ENCODE results near the gene LYRM4.

LYRM4 gene

DNA sequence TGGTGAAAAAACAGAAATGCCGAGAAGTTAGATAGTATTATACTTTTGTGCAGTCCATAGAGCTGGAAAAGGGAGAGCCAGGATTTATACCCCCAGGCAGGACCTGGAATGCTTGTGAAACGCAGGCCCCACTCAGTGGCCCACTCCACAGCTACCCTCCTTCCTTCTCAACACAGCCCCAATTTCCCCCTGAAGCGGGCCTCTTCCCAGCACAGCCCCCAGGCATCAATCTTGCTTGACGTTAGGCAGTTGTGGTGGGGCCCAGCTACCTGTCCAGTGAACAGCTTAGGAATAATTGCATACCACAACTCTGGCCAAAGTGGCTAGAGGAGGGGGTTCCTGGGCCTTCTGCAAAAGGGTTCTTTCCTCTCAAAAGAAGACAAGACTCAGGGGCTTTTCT, 114.4 kb downstream of the LYRM4 start:
- no peak for DNase-seq (ENCODE audit: low read depth in 2 of 2)

DNA sequence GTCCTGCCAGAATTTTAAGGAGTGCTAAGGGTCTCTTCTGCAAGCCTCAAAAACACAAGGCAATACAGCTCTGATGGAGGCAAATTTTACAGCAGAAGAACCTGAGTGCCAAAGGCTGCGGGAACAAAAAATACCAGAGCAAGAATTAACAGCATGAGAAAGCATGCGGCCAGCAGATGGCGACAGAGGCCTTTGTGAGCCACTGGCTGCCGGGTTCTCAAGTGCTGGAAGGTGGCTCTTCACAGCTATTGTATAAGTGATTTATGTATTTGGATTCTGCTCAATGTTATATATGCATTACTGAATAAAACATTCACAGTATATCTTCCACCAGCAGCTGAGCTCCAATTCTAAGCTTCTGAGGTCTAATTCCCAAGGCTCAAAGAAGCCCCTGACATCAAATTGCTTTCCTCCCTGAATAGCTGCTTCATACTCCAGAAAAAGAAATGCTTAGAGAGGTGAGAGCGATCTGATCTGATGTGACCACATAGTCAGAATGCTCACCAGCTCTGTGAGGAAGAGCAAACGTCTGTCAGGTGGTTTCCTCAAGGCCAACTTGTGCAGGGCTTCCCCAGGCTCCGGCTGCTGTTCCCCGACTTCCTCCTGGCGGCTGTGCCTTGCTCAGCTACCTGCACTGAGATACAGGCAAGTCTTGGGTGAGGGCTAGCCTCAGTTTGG, 117.0 kb downstream of the LYRM4 start:
- peak; percentile 59 to 67 for DNase-seq (ENCODE audit: low read depth in 2 of 2)

DNA sequence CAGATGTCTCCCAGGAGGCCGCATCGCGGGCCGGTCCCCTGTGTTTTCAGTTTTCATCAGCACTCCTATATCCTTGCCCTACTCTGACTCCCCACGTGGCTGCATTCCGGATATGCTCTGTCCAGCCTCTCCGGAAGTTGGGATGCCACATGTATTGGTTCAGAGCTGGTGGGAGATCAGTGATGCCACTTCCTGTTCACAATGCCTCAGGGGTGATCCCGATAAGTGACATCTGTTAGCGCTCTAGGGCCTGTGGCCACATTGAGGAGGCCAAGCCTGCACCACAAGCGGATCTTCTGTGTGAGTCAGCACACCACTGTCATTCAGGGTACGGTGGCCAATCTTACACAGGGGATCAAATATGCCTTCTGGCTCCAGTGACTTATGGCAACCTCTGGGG, 117.8 kb downstream of the LYRM4 start:
- DNase-seq (ENCODE audit: low read depth in 2 of 2), result no peak

DNA sequence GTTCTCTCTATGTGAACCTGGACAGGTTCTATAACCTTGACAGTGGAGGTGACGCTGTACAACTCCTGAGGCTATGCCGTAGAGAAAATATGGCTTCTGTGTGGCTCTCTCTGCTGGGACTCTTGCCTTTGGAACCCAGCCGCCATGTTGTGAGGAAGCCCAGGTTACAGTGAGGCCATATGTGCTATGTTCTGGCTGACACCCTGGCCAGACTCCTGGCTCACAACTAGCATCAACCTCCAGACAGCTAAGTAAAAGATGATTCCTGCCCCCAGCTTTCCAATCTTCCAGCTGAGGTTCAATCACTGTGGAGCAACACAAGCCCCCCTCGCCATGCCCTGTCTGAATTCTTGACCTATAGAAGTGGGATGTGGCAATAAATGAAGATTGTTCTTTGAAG, 118.6 kb downstream of the LYRM4 start:
- no peak for DNase-seq (ENCODE audit: low read depth in 2 of 2)

DNA sequence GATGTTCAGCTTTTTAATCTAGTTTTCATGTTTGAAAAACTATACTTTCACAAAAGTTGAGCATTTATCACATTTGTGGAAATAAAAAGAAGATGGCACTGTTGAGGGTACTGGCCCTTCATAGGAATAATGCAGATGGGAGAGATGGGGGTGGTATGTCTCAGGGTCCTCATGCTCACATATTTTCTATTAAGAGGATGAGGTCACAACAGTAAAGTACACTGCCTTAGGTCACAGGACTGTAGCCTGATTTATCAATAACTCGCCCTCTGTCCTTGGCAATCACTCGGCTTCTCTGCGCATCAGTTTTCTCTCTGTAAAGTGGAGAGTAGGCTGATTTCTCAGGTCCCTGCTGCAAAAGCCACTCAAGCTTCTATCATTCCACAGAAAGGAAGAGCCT, 119.7 kb downstream of the LYRM4 start:
- DNase-seq (ENCODE audit: low read depth in 2 of 2), result no peak

DNA sequence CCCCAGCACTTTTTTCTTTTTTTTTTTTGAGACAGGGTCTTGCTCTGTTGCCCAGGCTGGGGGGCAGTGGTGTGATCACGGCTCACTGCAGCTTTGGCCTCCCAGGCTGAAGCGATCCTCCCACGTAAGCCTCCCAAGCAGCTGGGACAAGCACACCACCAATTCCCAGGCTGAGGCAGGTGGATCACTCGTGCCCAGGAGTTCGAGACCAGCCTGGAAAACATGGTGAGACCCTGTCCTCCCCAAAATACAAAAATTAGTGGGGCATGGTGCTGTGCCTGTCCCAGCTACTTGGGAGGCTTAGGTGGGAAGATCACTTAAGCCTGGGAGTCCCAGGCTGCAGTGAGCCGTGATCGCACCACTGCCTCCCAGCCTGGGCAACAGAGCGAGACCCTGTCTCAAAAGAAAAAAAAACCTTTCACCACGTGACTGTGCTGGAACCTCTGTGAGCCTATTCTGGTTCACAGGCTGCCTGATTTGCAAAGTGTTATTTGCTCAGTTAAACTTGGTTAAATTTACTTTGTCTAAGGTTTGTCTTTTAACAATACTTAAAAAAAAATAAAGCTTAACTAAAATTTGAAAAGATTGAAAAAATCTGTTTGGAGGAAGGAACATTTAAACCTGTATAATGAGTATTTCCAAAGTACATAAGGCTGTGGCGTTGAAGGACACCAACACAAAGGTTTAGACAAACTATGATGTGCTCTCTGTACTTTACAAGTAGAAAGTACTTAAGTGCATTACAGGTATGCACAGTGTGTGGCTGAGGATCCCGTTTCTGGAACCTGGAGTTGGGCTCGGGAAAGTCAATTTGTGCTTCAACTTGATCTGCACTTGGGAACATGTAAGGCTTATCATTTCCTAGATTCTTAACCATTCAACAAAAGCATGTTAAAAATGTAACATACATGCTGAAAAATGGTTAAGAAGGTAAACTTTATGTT, 120.7 kb downstream of the LYRM4 start:
- no peak for DNase-seq (ENCODE audit: low read depth in 2 of 2)

DNA sequence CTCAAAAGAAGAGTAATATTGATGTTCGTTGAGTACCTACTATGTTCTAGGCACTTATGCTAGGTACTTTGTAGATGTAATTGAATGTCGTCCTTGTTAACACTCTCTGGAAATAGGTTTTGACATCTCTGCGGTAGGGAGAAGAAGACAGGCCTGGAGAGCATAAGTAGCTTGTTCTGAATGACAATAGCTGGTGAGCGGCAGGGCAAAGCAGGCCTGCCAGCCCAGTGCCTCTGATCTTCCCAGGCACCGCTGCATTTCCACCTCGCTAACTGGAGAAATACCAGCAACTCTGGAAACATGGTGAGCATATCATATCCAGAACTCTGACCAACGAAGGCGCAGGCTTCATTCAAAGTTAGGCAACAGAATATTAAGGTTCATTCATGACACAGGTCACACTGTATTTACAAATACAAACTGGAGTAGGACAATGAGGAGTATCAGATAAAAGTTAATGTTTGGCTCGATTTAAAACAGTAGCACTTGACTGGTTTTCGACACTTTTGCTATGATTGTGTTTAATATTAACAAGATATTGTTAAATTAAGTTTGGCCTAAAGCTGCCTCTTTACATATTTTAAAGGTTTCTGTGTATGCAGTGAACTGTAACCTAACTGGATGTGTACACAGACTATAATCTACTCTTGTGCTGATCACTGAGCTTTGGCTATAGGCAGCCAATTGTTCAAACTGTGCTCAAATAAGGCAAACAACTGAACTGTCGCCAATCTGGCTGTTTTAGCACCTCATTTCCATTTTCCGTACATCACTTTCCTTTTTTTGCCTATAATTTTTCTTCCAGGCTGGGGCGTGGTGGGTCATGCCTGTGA, 121.5 kb downstream of the LYRM4 start:
- DNase-seq (ENCODE audit: low read depth in 2 of 2), result no peak

DNA sequence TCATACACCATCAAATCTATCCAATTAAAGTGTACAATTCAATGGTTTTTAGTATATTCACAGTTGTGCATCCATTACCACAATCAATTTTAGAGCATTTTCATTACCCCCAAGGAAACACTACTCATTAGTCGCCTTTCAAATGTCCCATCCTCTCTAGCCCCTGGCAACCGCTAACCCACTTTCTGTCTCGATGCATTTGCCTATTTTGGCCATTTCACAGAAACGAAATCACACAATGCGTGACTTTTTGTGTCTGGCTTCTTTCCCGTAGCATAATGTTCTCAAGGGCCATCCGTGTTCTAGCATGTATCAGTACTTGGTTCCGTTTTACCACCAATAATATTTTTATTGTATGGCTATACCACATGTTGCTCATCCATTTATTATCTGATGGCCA, 123.9 kb downstream of the LYRM4 start:
- no peak for DNase-seq (ENCODE audit: low read depth in 2 of 2)

DNA sequence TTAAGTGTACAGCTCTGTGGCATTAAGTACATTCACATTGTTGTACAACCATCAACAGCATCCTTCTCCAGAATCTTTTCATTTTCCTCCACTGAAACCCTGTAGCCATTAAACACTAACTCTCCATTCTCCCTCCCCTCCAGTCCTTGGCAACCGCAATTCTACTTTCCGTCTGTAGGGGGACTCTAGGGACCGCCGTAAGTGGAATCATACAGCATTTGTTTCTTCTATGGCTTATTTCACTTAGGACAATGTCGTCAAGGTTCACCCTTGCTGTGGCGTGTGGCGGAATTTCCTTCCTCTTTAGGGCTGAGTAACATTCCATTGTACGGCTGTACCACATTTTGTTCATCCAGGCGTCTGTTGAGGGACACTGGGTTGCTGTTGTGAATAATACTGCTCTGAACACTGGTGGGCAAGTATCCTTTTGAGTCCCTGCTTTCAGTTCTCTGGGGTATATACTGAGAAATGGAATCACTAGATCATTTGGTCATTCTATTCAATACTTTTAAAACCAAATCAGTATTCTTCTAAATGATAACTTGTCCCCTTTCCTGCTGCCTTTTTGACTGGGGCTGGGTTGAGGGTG, 124.9 kb downstream of the LYRM4 start:
- peak in 1 of 2 donors; percentile 9 for DNase-seq (ENCODE audit: low read depth in 2 of 2)

DNA sequence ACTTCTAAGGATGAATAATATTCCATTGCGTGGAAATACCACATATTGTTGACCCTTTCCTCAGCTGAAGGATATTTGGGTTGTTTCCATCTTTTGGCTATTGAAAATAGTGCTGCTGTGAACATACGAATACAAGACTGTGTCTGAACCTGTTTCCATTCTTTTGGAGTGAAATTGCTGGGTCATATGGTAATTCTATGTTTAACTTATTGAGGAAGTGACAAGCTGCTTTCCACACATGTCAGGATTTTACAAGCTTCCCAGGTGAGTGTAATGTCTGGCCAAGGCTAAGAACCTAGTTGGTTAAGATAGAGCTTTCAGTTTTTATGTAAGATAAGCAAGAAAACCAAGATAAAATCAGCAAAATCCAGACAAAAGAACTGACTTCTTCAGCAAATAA, 126.8 kb downstream of the LYRM4 start:
- DNase-seq (ENCODE audit: low read depth in 2 of 2), result no peak

DNA sequence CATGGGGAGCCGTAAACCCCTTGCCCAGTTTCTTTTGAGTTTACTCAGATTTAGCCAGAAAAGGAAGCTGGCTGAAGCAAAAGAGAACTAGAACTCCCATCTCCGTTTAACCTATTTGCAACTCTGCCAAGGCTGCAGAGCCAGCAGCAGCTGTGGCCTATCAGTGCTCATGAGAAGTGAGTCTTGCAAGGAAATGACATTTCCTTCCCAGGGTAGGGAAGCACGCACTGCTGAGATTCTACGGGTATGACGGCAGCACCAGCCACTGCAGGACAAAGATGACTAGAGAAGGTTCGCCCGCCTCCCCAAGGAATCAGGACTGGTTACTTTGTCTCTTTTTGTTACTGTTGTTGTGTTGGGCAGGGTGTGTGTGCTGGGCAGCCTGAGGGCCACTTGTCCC, 128.0 kb downstream of the LYRM4 start:
- DNase-seq (ENCODE audit: low read depth in 2 of 2), result no peak

DNA sequence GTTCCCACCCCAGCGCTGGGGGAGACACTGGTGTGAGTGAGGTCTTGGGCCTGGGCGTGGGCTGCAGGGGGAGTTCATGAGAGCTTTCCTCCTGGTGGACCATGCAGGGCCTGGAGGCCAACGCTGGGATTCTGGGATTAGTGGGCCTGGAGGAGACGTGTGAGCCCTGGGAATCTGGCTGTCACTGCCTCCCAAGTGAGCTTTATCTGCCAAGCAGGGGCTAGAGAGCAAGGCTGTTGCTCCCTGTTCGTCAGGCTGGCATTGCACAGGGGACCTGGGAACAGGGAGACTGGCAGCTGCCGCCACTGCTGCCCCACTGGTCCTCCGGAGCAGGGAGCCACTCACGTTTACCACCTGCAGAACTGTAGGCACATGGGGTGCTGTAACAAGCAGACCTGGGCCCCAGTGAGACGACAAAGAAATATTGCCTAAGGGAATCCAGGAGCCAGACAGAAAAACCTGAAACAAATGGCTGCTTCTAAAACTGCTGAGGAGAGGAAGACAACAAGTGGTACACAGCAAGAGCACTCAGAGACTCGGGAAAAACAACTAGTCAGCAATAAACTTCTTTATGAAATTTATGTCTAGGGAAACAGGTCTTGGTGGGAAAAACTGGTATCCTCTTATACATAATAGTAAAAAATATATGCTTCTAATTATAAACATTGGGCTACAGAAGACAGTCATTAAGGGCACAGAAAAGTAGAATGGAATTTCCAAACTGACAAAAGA, 130.4 kb downstream of the LYRM4 start:
- no peak for DNase-seq (ENCODE audit: low read depth in 2 of 2)

DNA sequence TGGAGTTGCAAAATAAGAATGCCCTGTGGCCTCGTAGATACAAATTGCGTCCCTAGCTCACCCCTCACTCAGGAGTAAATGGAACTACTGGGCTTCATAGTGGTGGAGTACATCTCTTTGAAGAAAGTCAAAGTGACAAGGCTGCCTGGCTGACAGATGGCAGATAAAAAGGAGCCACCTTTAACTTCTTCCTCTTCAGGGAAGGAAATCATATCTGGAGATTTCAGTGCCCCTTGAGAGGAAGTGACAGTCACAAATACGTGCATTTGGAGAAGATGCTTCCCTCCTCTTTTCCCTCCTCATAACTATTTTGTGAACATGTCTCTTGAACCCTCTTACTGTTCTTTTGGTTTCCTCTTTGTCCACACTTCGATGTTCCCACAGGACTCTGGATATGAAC, 132.4 kb downstream of the LYRM4 start:
- no peak for DNase-seq (ENCODE audit: low read depth in 2 of 2)

DNA sequence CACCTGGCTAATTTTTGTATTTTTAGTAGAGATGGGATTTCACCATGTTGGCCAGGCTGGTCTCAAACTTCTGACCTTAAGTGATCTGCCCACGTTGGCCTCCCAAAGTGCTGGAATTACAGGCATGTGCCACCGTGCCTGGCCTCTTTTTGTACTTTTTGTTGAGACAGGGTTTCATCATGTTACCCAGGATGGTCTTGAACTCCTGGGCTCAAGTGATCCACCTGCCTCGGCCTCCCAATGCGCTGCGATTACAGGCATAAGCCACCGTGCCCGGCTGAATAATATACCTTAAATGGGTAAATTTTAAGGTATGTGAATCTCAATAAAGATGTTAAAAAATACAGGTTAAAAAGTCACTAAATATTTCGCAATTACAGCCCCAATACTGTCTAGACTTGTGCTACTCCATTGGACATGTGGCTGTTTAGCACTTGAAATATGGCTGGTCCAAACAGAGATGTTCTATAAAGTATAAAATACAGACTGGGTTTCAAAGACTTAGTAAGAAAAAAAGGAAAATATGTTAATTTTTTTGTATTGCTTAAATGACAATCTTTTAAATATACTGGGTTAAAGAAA, 133.6 kb downstream of the LYRM4 start:
- no peak for DNase-seq (ENCODE audit: low read depth in 2 of 2)

DNA sequence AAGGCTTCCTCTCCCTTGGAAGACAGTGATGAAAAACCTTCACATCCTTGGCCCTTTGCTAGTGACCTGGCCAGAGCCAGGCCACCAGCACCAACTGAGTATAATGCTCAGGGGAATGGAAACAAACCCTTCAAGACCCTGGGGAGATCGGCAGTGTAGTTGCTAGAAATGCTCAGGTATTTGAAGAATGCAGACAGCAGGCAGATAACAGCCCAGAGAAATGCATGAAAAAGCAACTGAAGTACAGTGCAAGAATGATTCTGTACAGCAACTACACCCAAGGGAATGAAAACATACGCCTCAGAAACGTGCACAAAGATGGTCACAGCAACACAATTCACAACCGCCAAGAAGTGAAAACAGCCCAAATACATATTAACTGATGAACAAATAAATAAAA, 134.5 kb downstream of the LYRM4 start:
- DNase-seq (ENCODE audit: low read depth in 2 of 2), result no peak

DNA sequence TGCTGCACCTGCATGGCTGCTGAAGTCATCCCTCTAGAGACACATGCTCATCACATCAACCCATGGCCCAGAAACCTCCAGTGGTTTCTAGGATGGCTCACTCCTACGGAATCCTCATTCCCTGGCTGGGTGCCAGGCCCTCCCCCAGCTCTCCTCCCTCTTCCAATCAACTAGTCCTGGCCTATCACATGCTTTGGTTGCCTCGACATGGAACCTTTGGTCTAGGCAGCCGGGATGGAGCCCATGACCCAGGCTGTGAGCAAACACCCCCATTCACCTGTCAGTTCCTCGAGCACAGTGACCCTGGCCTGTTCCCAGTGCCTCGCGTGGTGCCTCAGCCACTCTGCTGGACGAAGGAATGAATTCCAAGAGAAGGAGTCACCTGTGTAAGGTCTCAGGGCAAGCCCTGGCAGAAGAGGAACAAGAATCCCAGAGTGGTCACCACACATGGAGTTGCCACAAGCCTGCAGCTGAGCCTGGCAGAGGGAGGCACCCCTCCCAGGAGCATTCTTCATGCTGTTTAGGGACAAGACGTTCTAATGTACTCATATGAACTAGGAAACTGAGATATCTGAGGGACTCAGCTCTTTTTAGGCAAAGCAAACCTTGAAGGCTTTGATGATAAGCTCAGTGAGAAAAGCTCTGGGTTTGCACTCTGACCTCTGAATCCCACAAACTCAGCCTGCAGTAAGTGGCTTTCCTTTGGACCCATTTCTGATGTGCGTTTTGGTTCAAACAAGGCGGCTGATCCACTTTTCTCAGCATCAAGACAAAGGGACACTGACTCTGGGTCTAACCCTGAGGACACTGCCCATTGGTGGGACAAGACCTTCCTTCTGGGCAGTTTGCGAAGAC, 135.4 kb downstream of the LYRM4 start:
- DNase-seq (ENCODE audit: low read depth in 2 of 2), result no peak

DNA sequence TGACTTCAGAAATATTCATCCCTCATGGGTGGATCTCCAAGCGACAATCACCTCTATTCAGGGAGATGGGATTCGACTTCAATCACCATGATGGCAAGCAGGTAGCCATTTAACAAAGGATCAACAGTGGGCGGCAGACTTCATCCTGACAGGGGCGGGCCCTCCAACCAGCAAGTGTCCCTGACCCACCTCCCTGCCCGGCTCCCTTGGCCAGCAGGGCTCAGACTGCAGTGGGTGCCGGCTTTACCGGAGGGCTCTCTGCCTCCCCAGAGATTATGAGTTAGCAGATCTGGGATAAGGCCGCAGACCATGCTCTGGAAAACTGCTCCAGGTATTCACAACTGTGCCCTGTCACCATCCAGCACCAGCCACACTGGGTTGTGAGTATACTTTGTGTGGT, 136.2 kb downstream of the LYRM4 start:
- no peak for DNase-seq (ENCODE audit: low read depth in 2 of 2)

DNA sequence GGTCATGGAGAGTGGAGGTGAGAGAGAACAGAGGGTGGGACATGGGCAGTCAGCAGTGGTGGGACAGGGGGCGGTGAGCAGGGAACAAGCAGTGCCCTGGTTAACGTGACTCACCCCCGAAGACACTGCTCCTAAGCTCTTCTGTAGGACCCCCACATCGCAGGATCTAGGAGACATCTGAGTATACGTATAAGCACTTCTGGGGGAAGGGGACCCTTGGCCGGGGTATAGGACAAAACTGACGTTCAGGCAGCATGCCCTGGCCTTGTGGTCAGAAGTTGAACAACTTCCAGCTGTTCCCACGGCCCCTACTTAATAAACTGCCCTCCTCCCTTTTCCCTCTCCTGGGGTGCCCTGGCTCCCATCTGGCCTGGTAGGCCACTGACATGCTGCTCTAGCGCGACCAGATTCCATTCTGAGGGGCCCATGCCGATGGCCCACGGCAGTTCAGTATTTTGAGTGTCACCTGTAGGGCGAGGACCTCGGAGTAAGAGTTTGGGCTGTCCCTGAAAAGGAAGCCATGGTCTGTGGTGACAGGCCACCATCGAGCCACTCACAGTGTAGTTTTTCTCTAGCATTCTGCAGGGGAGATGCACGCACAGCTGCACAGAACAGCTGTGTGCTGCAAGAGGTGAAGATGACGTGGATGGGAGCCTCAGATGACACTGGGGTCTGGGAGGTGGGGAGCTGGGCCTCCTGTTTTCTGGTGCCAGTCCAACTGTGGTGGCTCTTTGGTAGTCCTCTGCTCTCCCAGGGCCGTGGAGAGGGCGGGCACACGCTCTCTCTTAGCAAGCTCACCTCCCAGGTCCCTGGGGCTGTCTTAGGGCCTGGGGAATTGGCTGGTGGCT, 137.2 kb downstream of the LYRM4 start:
- DNase-seq (ENCODE audit: low read depth in 2 of 2), result no peak

DNA sequence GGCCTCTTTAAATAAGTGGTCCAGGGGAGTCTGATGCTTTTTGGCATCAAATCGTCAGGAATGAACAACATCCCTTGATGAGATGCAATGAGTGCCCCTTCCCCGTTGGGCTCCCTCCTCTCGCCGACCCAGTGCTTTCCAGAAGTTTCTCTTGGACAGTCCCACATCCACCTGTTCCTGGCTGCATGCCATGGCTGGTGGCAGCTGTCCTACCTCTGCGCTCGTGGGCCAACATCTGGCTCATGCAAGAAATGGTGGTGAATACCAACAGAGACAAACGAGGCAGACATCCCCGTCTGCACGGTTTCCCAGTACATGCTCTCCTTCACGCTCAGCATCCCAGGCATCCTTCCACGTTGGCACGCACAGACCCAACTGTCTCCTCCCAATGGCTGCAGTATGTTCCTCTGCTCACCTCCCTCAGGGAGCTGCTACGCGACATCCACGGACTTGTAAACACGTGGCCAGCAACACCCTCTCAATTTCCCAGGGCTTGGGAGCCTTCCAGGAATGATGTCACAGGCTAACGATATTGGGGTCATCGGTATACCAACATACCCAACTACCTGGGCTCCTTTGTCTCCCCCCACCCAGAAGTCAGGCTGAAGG, 138.1 kb downstream of the LYRM4 start:
- no peak for DNase-seq (ENCODE audit: low read depth in 2 of 2)

All from stimulated activated CD8-positive, alpha-beta memory T cell treated with anti-CD3 and anti-CD28 coated beads, Interleukin-7, amount 100 ng/mL, for 4 hours (primary cell).